ENCODE measurements around the gene DNPH1.
A peak's percentile ranks its signal among the peaks of the same experiment; 100 is the strongest.

DNPH1 gene

GRCh38 chr6:43247114-43247999 is 18.1 kb upstream of the DNPH1 start (continued):
- TF ChIP-seq ZNF518A (tag by site-specific recombination; conservative IDR thresholded peaks at IDR 0.05; ENCODE audit: low read depth) (no peak), ZNF404 (tag by site-specific recombination; IDR thresholded peaks at IDR 0.05) (no peak), ZNF10 (tag by site-specific recombination; IDR thresholded peaks at IDR 0.05) (no peak), ZNF776 (tag by site-specific recombination; IDR thresholded peaks at IDR 0.05; ENCODE audit: borderline replicate concordance) (no peak), ZNF529 (tag by site-specific recombination; IDR thresholded peaks at IDR 0.05; ENCODE audit: insufficient replicate concordance) (no peak), ZNF830 (tag by site-specific recombination; IDR thresholded peaks at IDR 0.05; ENCODE audit: low read depth) (no peak), OVOL3 (tag by site-specific recombination; IDR thresholded peaks at IDR 0.05) (no peak; the same call in 1 of the 2 replicates), PBX3 (CRISPR knock-in tag; IDR thresholded peaks at IDR 0.05) (0 out of 2 replicates have a peak, but pooled peaks have one; percentile 11), PRDM4 (tag by site-specific recombination; IDR thresholded peaks at IDR 0.05) (0 out of 2 replicates have a peak, but pooled peaks have one; percentile 7), ZNF585B (tag by site-specific recombination; IDR thresholded peaks at IDR 0.05) (no peak), ZSCAN23 (tag by site-specific recombination; IDR thresholded peaks at IDR 0.05) (no peak), ZNF792 (tag by site-specific recombination; IDR thresholded peaks at IDR 0.05) (no peak), ZEB2 (tag by site-specific recombination; IDR thresholded peaks at IDR 0.05) (peak; percentile 59), ZNF175 (tag by site-specific recombination; IDR thresholded peaks at IDR 0.05) (no peak), TRIM28 (IDR thresholded peaks at IDR 0.05; ENCODE audit: borderline replicate concordance, low read length) (no peak; the same call in 1 of the 2 replicates), ZNF791 (tag by site-specific recombination; IDR thresholded peaks at IDR 0.05) (no peak), ZNF645 (tag by site-specific recombination; IDR thresholded peaks at IDR 0.05) (no peak), ZFP69B (tag by site-specific recombination; IDR thresholded peaks at IDR 0.05) (no peak), ZBTB10 (tag by site-specific recombination; IDR thresholded peaks at IDR 0.05) (peak; percentile 90), ZBTB1 (tag by site-specific recombination; IDR thresholded peaks at IDR 0.05) (no peak), ZNF223 (tag by site-specific recombination; IDR thresholded peaks at IDR 0.05) (peak; percentile 72; the same call in 1 of the 2 replicates), ZSCAN18 (tag by site-specific recombination; IDR thresholded peaks at IDR 0.05) (no peak), KLF17 (tag by site-specific recombination; IDR thresholded peaks at IDR 0.05) (0 out of 2 replicates have a peak, but pooled peaks have one; percentile 10), ZFP37 (tag by site-specific recombination; IDR thresholded peaks at IDR 0.05) (no peak)

Data from HEK293 (cell line).